Mesodermal cell (in vitro differentiated cells): ENCODE data around the gene KNSTRN.

ENCODE experiments used
- H3K27ac ChIP-seq: 2 replicates; pipeline ENCODE4 v1.7.0; 2013; ENCODE audit warnings: mild to moderate bottlenecking, low read depth, low read length, moderate library complexity; ENCODE audit not compliant: severe bottlenecking
- H3K36me3 ChIP-seq: 2 replicates; pipeline ENCODE4 v1.7.1; 2013; ENCODE audit warnings: mild to moderate bottlenecking, low read length, moderate library complexity; ENCODE audit not compliant: control insufficient read depth, insufficient read depth
- H3K4me1 ChIP-seq: one replicate; pipeline ENCODE4 v1.7.1; 2013; ENCODE audit warnings: mild to moderate bottlenecking, low read length; ENCODE audit not compliant: insufficient read depth, control insufficient read depth, poor library complexity, severe bottlenecking
- H3K4me3 ChIP-seq: 2 replicates; pipeline ENCODE4 v1.7.0; 2013; ENCODE audit warnings: low read length, control low read depth, mild to moderate bottlenecking; ENCODE audit not compliant: insufficient read depth, poor library complexity, severe bottlenecking; ENCODE audit errors: extremely low read depth
- H3K9me3 ChIP-seq: 2 replicates; pipeline ENCODE4 v1.7.1; 2013; ENCODE audit warnings: mild to moderate bottlenecking, low read length, moderate library complexity; ENCODE audit not compliant: control insufficient read depth
- WGBS, 2 experiments: methylation state at CpG; one replicate each; pipeline ENCODE4 v1.1.5; 2013; ENCODE audit warnings: missing lambda C conversion rate in 2 of 2; ENCODE audit not compliant: insufficient coverage in 2 of 2; 5-methylcytosine and 5-hydroxymethylcytosine counted together

The KNSTRN gene

GRCh38 chr15:40407330-40407990, 24.9 kb downstream of the KNSTRN start:
- Histone ChIP-seq H3K9me3 (no peaks in the 10 kb centered on the region), H3K4me1 (peaks cover 8% of the 10 kb centered on the region), H3K27ac (no peak overlapping the region), H3K36me3 (peaks cover 50% of the 10 kb centered on the region), H3K4me3 (no peak overlapping the region)
- 93 to 95% methylated on average over 6 of the region's 8 CpGs for WGBS, 2 experiments

- H3K4me3 ChIP-seq, result no peak overlapping the region
- peaks cover 8% of the 10 kb centered on the region for H3K4me1 ChIP-seq
- no peaks in the 10 kb centered on the region for H3K9me3 ChIP-seq
- H3K36me3 ChIP-seq, result peaks cover 69% of the 10 kb centered on the region
- WGBS, 2 experiments, result 89 to 100% methylated on average over 2 of the region's 3 CpGs
- H3K27ac ChIP-seq, result no peak overlapping the region
Measured at GRCh38 chr15:40409366-40409765, 26.8 kb downstream of the KNSTRN start.

- Histone ChIP-seq H3K9me3 (no peaks in the 10 kb centered on the region), H3K27ac (no peak overlapping the region), H3K4me1 (peaks cover 8% of the 10 kb centered on the region), H3K36me3 (peaks cover 80% of the 10 kb centered on the region), H3K4me3 (no peak overlapping the region)
- WGBS, 2 experiments, result 100% methylated on average over 2 to 4 of the region's 11 CpGs
Measured at GRCh38 chr15:40410476-40410875, 28.0 kb downstream of the KNSTRN start.

GRCh38 chr15:40412095-40412759, 29.7 kb downstream of the KNSTRN start:
- Histone ChIP-seq H3K9me3 (no peaks in the 10 kb centered on the region), H3K4me1 (peaks cover 7% of the 10 kb centered on the region), H3K36me3 (peaks cover 89% of the 10 kb centered on the region), H3K27ac (no peak overlapping the region), H3K4me3 (no peak overlapping the region)
- WGBS, 2 experiments, result 91% methylated on average over 7 of the region's 7 CpGs

GRCh38 chr15:40413036-40413435, 30.5 kb downstream of the KNSTRN start:
- H3K36me3 ChIP-seq, result peaks cover 84% of the 10 kb centered on the region
- H3K4me3 ChIP-seq, result no peak overlapping the region
- 96 to 97% methylated on average over 7 to 8 of the region's 9 CpGs for WGBS, 2 experiments
- no peak overlapping the region for H3K27ac ChIP-seq
- H3K4me1 ChIP-seq, result no peaks in the 10 kb centered on the region
- H3K9me3 ChIP-seq, result no peaks in the 10 kb centered on the region

GRCh38 chr15:40414816-40415215, 32.3 kb downstream of the KNSTRN start:
- Histone ChIP-seq H3K27ac (no peak overlapping the region), H3K4me1 (no peaks in the 10 kb centered on the region), H3K9me3 (no peaks in the 10 kb centered on the region), H3K4me3 (no peak overlapping the region), H3K36me3 (peaks cover 77% of the 10 kb centered on the region)
- WGBS, 2 experiments, result 83 to 100% methylated on average over 1 to 5 of the region's 7 CpGs

- Histone ChIP-seq H3K4me3 (no peak overlapping the region), H3K9me3 (no peaks in the 10 kb centered on the region), H3K27ac (no peak overlapping the region), H3K36me3 (peaks cover 73% of the 10 kb centered on the region), H3K4me1 (no peaks in the 10 kb centered on the region)
- 95 to 100% methylated on average over 6 to 7 of the region's 10 CpGs for WGBS, 2 experiments
Measured at GRCh38 chr15:40415226-40415625, 32.7 kb downstream of the KNSTRN start.

GRCh38 chr15:40416056-40416455, 33.5 kb downstream of the KNSTRN start:
- Histone ChIP-seq H3K27ac (no peak overlapping the region), H3K36me3 (peaks cover 65% of the 10 kb centered on the region), H3K4me1 (no peaks in the 10 kb centered on the region), H3K9me3 (no peaks in the 10 kb centered on the region), H3K4me3 (no peak overlapping the region)
- 92 to 96% methylated on average over 12 to 13 of the region's 14 CpGs for WGBS, 2 experiments

GRCh38 chr15:40418126-40418525, 35.6 kb downstream of the KNSTRN start:
- 94 to 95% methylated on average over 7 to 10 of the region's 10 CpGs for WGBS, 2 experiments
- no peak overlapping the region for H3K4me3 ChIP-seq

GRCh38 chr15:40420071-40420713, 37.7 kb downstream of the KNSTRN start:
- WGBS, 2 experiments, result 92 to 100% methylated on average over 6 to 8 of the region's 11 CpGs
- no peak overlapping the region for H3K4me3 ChIP-seq
- peaks cover 6% of the 10 kb centered on the region for H3K4me1 ChIP-seq
- peaks cover 24% of the 10 kb centered on the region for H3K36me3 ChIP-seq
- no peaks in the 10 kb centered on the region for H3K9me3 ChIP-seq
- no peak overlapping the region for H3K27ac ChIP-seq

More at GRCh38 chr15:40418126-40418525, 35.6 kb downstream of the KNSTRN start:
- Histone ChIP-seq H3K36me3 (peaks cover 44% of the 10 kb centered on the region), H3K4me1 (peaks cover 6% of the 10 kb centered on the region), H3K27ac (no peak overlapping the region), H3K9me3 (no peaks in the 10 kb centered on the region)

GRCh38 chr15:40420793-40421192, 38.3 kb downstream of the KNSTRN start:
- peaks cover 18% of the 10 kb centered on the region for H3K36me3 ChIP-seq
- H3K4me1 ChIP-seq, result peaks cover 6% of the 10 kb centered on the region
- H3K9me3 ChIP-seq, result no peaks in the 10 kb centered on the region
- H3K27ac ChIP-seq, result no peak overlapping the region
- 93 to 100% methylated on average over 2 of the region's 3 CpGs for WGBS, 2 experiments
- H3K4me3 ChIP-seq, result no peak overlapping the region
